Measurements from ENCODE around the gene ATP1B2. TPM values are rescaled to one million over a fixed set of nuclear protein-coding genes. Genes with fewer than 3 reads are reported as not detected.
A peak's percentile ranks its signal among the peaks of the same experiment; 100 is the strongest.
"Not testable (repeated sequence)": the region's sequence is repeated elsewhere in the genome, so short reads cannot be mapped to it uniquely, and the experiment has no call there.

Gene ATP1B2
- total and polyA plus RNA-seq, 2 donors = 0.05 to 1.3 TPM

- Histone ChIP-seq H3K4me3 (ENCODE audit: low read length in 2 of 2) (no peak overlapping the region), H3K27ac (ENCODE audit: low read depth in 1 of 2, low read length in 1 of 2) (no peak overlapping the region), H3K27me3 (ENCODE audit: control insufficient read depth in 2 of 2, insufficient read depth in 1 of 2, low read length in 1 of 2) (peaks cover 0 to 13% of the 10 kb centered on the region in 2 donors), H3K36me3 (ENCODE audit: control insufficient read depth in 2 of 2, insufficient read depth in 2 of 2, low read length in 1 of 2) (no peaks in the 10 kb centered on the region), H3K4me1 (ENCODE audit: control insufficient read depth in 2 of 2, insufficient read depth in 2 of 2, low read length in 2 of 2) (peaks cover 4 to 20% of the 10 kb centered on the region in 2 donors), H3K9me3 (ENCODE audit: control insufficient read depth in 2 of 2, insufficient read depth in 1 of 2, low read length in 1 of 2) (no peaks in the 10 kb centered on the region)
- DNase-seq (ENCODE audit: low read depth in 6 of 9, low spot score in 9 of 9) = no peak
- whole genome bisulfite sequencing = 96% methylated on average over 11 of the region's 11 CpGs
Observed at GRCh38 chr17:7631398-7632380, 19.0 kb upstream of the ATP1B2 start.

- peak in 2 of 9 donors; percentile 4 to 61 for DNase-seq (ENCODE audit: low read depth in 6 of 9, low spot score in 9 of 9)
- WGBS = 58% methylated on average over 6 of the region's 6 CpGs
- Histone ChIP-seq H3K9me3 (ENCODE audit: control insufficient read depth in 2 of 2, insufficient read depth in 1 of 2, low read length in 1 of 2) (no peaks in the 10 kb centered on the region), H3K36me3 (ENCODE audit: control insufficient read depth in 2 of 2, insufficient read depth in 2 of 2, low read length in 1 of 2) (no peaks in the 10 kb centered on the region), H3K4me1 (ENCODE audit: control insufficient read depth in 2 of 2, insufficient read depth in 2 of 2, low read length in 2 of 2) (peaks cover 0 to 12% of the 10 kb centered on the region in 2 donors), H3K27ac (ENCODE audit: low read depth in 1 of 2, low read length in 1 of 2) (no peak overlapping the region), H3K27me3 (ENCODE audit: control insufficient read depth in 2 of 2, insufficient read depth in 1 of 2, low read length in 1 of 2) (peaks cover 0 to 13% of the 10 kb centered on the region in 2 donors), H3K4me3 (ENCODE audit: low read length in 2 of 2) (no peak overlapping the region)
Observed at GRCh38 chr17:7632492-7632894, 18.2 kb upstream of the ATP1B2 start.

- no peak overlapping the region for H3K27ac ChIP-seq (ENCODE audit: low read depth in 1 of 2, low read length in 1 of 2)
- H3K9me3 ChIP-seq (ENCODE audit: control insufficient read depth in 2 of 2, insufficient read depth in 1 of 2, low read length in 1 of 2) = no peaks in the 10 kb centered on the region
- no peak for DNase-seq (ENCODE audit: low read depth in 6 of 9, low spot score in 9 of 9)
- H3K4me1 ChIP-seq (ENCODE audit: control insufficient read depth in 2 of 2, insufficient read depth in 2 of 2, low read length in 2 of 2) = peaks cover 0 to 8% of the 10 kb centered on the region in 2 donors
- H3K36me3 ChIP-seq (ENCODE audit: control insufficient read depth in 2 of 2, insufficient read depth in 2 of 2, low read length in 1 of 2) = no peaks in the 10 kb centered on the region
- H3K27me3 ChIP-seq (ENCODE audit: control insufficient read depth in 2 of 2, insufficient read depth in 1 of 2, low read length in 1 of 2) = peaks cover 0 to 13% of the 10 kb centered on the region in 2 donors
- no peak overlapping the region for H3K4me3 ChIP-seq (ENCODE audit: low read length in 2 of 2)
- WGBS = 93% methylated on average over 2 of the region's 2 CpGs
Observed at GRCh38 chr17:7633093-7633492, 17.6 kb upstream of the ATP1B2 start.

- no peak for DNase-seq (ENCODE audit: low read depth in 6 of 9, low spot score in 9 of 9)
- Histone ChIP-seq H3K27me3 (ENCODE audit: control insufficient read depth in 2 of 2, insufficient read depth in 1 of 2, low read length in 1 of 2) (peaks cover 0 to 13% of the 10 kb centered on the region in 2 donors), H3K9me3 (ENCODE audit: control insufficient read depth in 2 of 2, insufficient read depth in 1 of 2, low read length in 1 of 2) (no peaks in the 10 kb centered on the region), H3K27ac (ENCODE audit: low read depth in 1 of 2, low read length in 1 of 2) (no peak overlapping the region), H3K4me1 (ENCODE audit: control insufficient read depth in 2 of 2, insufficient read depth in 2 of 2, low read length in 2 of 2) (peaks cover 0 to 6% of the 10 kb centered on the region in 2 donors), H3K4me3 (ENCODE audit: low read length in 2 of 2) (no peak overlapping the region), H3K36me3 (ENCODE audit: control insufficient read depth in 2 of 2, insufficient read depth in 2 of 2, low read length in 1 of 2) (no peaks in the 10 kb centered on the region)
- WGBS = 60% methylated on average over 5 of the region's 5 CpGs
Observed at GRCh38 chr17:7634384-7634783, 16.3 kb upstream of the ATP1B2 start.

- no peaks in the 10 kb centered on the region for H3K9me3 ChIP-seq (ENCODE audit: control insufficient read depth in 2 of 2, insufficient read depth in 1 of 2, low read length in 1 of 2)
- H3K27me3 ChIP-seq (ENCODE audit: control insufficient read depth in 2 of 2, insufficient read depth in 1 of 2, low read length in 1 of 2) = peaks cover 0 to 13% of the 10 kb centered on the region in 2 donors
- no peak for DNase-seq (ENCODE audit: low read depth in 6 of 9, low spot score in 9 of 9)
- no peak overlapping the region for H3K27ac ChIP-seq (ENCODE audit: low read depth in 1 of 2, low read length in 1 of 2)
- no peaks in the 10 kb centered on the region for H3K36me3 ChIP-seq (ENCODE audit: control insufficient read depth in 2 of 2, insufficient read depth in 2 of 2, low read length in 1 of 2)
- no peak overlapping the region for H3K4me3 ChIP-seq (ENCODE audit: low read length in 2 of 2)
- 89% methylated on average over 5 of the region's 5 CpGs for WGBS
- H3K4me1 ChIP-seq (ENCODE audit: control insufficient read depth in 2 of 2, insufficient read depth in 2 of 2, low read length in 2 of 2) = peaks cover 0 to 6% of the 10 kb centered on the region in 2 donors
Observed at GRCh38 chr17:7636163-7636562, 14.6 kb upstream of the ATP1B2 start.

- 96% methylated on average over 26 of the region's 26 CpGs for WGBS
- Histone ChIP-seq H3K27ac (ENCODE audit: low read depth in 1 of 2, low read length in 1 of 2) (no peak overlapping the region), H3K36me3 (ENCODE audit: control insufficient read depth in 2 of 2, insufficient read depth in 2 of 2, low read length in 1 of 2) (no peaks in the 10 kb centered on the region), H3K4me1 (ENCODE audit: control insufficient read depth in 2 of 2, insufficient read depth in 2 of 2, low read length in 2 of 2) (no peaks in the 10 kb centered on the region), H3K9me3 (ENCODE audit: control insufficient read depth in 2 of 2, insufficient read depth in 1 of 2, low read length in 1 of 2) (no peaks in the 10 kb centered on the region), H3K27me3 (ENCODE audit: control insufficient read depth in 2 of 2, insufficient read depth in 1 of 2, low read length in 1 of 2) (peaks cover 0 to 2% of the 10 kb centered on the region in 2 donors), H3K4me3 (ENCODE audit: low read length in 2 of 2) (no peak overlapping the region)
- no peak for DNase-seq (ENCODE audit: low read depth in 6 of 9, low spot score in 9 of 9)
Observed at GRCh38 chr17:7640783-7641182, 9.9 kb upstream of the ATP1B2 start.

- not testable (repeated sequence) for DNase-seq (ENCODE audit: low read depth in 6 of 9, low spot score in 9 of 9); H3K36me3 ChIP-seq (ENCODE audit: control insufficient read depth in 2 of 2, insufficient read depth in 2 of 2, low read length in 1 of 2); H3K4me3 ChIP-seq (ENCODE audit: low read length in 2 of 2); H3K4me1 ChIP-seq (ENCODE audit: control insufficient read depth in 2 of 2, insufficient read depth in 2 of 2, low read length in 2 of 2); H3K27ac ChIP-seq (ENCODE audit: low read depth in 1 of 2, low read length in 1 of 2); H3K27me3 ChIP-seq (ENCODE audit: control insufficient read depth in 2 of 2, insufficient read depth in 1 of 2, low read length in 1 of 2); H3K9me3 ChIP-seq (ENCODE audit: control insufficient read depth in 2 of 2, insufficient read depth in 1 of 2, low read length in 1 of 2)
- WGBS = 70% methylated on average over 7 of the region's 7 CpGs
Observed at GRCh38 chr17:7641635-7642034, 9.1 kb upstream of the ATP1B2 start.

- H3K4me3 ChIP-seq (ENCODE audit: low read length in 2 of 2) = no peak overlapping the region
- no peaks in the 10 kb centered on the region for H3K9me3 ChIP-seq (ENCODE audit: control insufficient read depth in 2 of 2, insufficient read depth in 1 of 2, low read length in 1 of 2)
- H3K27me3 ChIP-seq (ENCODE audit: control insufficient read depth in 2 of 2, insufficient read depth in 1 of 2, low read length in 1 of 2) = peaks cover 0 to 30% of the 10 kb centered on the region in 2 donors
- peaks cover 0 to under 1% of the 10 kb centered on the region in 2 donors for H3K4me1 ChIP-seq (ENCODE audit: control insufficient read depth in 2 of 2, insufficient read depth in 2 of 2, low read length in 2 of 2)
- H3K27ac ChIP-seq (ENCODE audit: low read depth in 1 of 2, low read length in 1 of 2) = no peak overlapping the region
- DNase-seq (ENCODE audit: low read depth in 6 of 9, low spot score in 9 of 9) = no peak
- no peaks in the 10 kb centered on the region for H3K36me3 ChIP-seq (ENCODE audit: control insufficient read depth in 2 of 2, insufficient read depth in 2 of 2, low read length in 1 of 2)
- 88% methylated on average over 4 of the region's 4 CpGs for WGBS
Observed at GRCh38 chr17:7644775-7645174, 6.0 kb upstream of the ATP1B2 start.

GRCh38 chr17:7646457-7646856 is 4.3 kb upstream of the ATP1B2 start:
- 91% methylated on average over 9 of the region's 9 CpGs for WGBS
- H3K4me3 ChIP-seq (ENCODE audit: low read length in 2 of 2) = no peak overlapping the region
- H3K4me1 ChIP-seq (ENCODE audit: control insufficient read depth in 2 of 2, insufficient read depth in 2 of 2, low read length in 2 of 2) = peaks cover 6 to 15% of the 10 kb centered on the region in 2 donors
- H3K9me3 ChIP-seq (ENCODE audit: control insufficient read depth in 2 of 2, insufficient read depth in 1 of 2, low read length in 1 of 2) = no peaks in the 10 kb centered on the region
- peaks cover 4 to 47% of the 10 kb centered on the region in 2 donors for H3K27me3 ChIP-seq (ENCODE audit: control insufficient read depth in 2 of 2, insufficient read depth in 1 of 2, low read length in 1 of 2)
- no peaks in the 10 kb centered on the region for H3K36me3 ChIP-seq (ENCODE audit: control insufficient read depth in 2 of 2, insufficient read depth in 2 of 2, low read length in 1 of 2)
- DNase-seq (ENCODE audit: low read depth in 6 of 9, low spot score in 9 of 9) = no peak
- H3K27ac ChIP-seq (ENCODE audit: low read depth in 1 of 2, low read length in 1 of 2) = no peak overlapping the region

Measured in thymus (tissue), 11 donors.